H1 (cell line): ENCODE data around the gene CFAP97. TPM values are rescaled to one million over a fixed set of nuclear protein-coding genes. Genes with fewer than 3 reads are reported as not detected.

ENCODE experiments used
- CTCF ChIA-PET: fragments of 300-600 bp; sonication (Branson Sonifier 250); formaldehyde crosslinking; loops from one replicate; lab custom pipeline; 2021; ENCODE audit not compliant: partially characterized antibody; lab: Charles Lee
- POLR2A ChIA-PET: fragments of 300-600 bp; sonication (Branson Sonifier 250); formaldehyde crosslinking; loops from one replicate; lab custom pipeline; 2021; ENCODE audit warnings: inconsistent platforms; ENCODE audit not compliant: partially characterized antibody; lab: Charles Lee
- DNase-seq, 2 experiments: peaks; one replicate each; pipeline versions ENCODE4 v3.0.0 to v3.0.0-alpha.2; 2010 to 2022; ENCODE audit warnings: low spot score in 2 of 2, low read depth in 1 of 2, mixed read lengths in 1 of 2
- FAIRE-seq: peaks from 2 replicates; lab custom pipeline; 2011; peaks lifted over from hg19 to GRCh38; lab: Jason Lieb, UNC
- H2AFZ ChIP-seq: 2 replicates; pipeline ENCODE4 v1.8.1; 2012; ENCODE audit warnings: low read length, inconsistent platforms
- H2AK5ac ChIP-seq: 2 replicates; pipeline ENCODE4 v1.6.1; 2013; ENCODE audit warnings: low read depth, low read length
- H2BK120ac ChIP-seq: replicated peaks from 2 replicates; pipeline ENCODE3; 2013; ENCODE audit warnings: low read depth, low read length, inconsistent platforms
- H2BK12ac ChIP-seq: 2 replicates; pipeline ENCODE4 v1.6.1; 2013; ENCODE audit warnings: low read depth, low read length
- H2BK15ac ChIP-seq: 2 replicates; pipeline ENCODE4 v1.6.1; 2013; ENCODE audit warnings: low read length
- H2BK20ac ChIP-seq: 2 replicates; pipeline ENCODE4 v1.6.1; 2013; ENCODE audit warnings: low read length
- H2BK5ac ChIP-seq: 2 replicates; pipeline ENCODE4 v1.6.1; 2013; ENCODE audit warnings: low read depth, low read length
- H3K14ac ChIP-seq: 2 replicates; pipeline ENCODE4 v1.6.1; 2013; ENCODE audit warnings: inconsistent platforms; ENCODE audit not compliant: insufficient read length
- H3K18ac ChIP-seq: 2 replicates; pipeline ENCODE4 v1.6.1; 2013; ENCODE audit warnings: low read length; ENCODE audit errors: extremely low read depth
- H3K23ac ChIP-seq: 2 replicates; pipeline ENCODE4 v1.6.1; 2013; ENCODE audit warnings: inconsistent platforms; ENCODE audit not compliant: insufficient read length
- H3K23me2 ChIP-seq: 2 replicates; pipeline ENCODE4 v1.6.1; 2013; ENCODE audit warnings: low read depth, low read length
- H3K27ac ChIP-seq: 2 replicates; pipeline ENCODE4 v1.6.1; 2011; ENCODE audit warnings: low read depth, low read length, inconsistent platforms
- H3K27me3 ChIP-seq, 4 experiments: replicated peaks in 1 of 4; 1 replicate in 1 of 4; 2 replicates in 3 of 4; pipeline versions ENCODE4 v1.6.1 to v1.8.1; 2011 to 2013; ENCODE audit warnings: low read length in 3 of 4, mild to moderate bottlenecking in 3 of 4, inconsistent platforms in 2 of 4, mixed read lengths in 2 of 4, moderate library complexity in 1 of 4; ENCODE audit not compliant: control insufficient read depth in 3 of 4, insufficient read depth in 3 of 4; ENCODE audit errors: extremely low read depth in 1 of 4
- H3K36me3 ChIP-seq, 4 experiments: 2 replicates each; pipeline versions ENCODE4 v1.6.1 to v1.8.1; 2011 to 2013; ENCODE audit warnings: mild to moderate bottlenecking in 4 of 4, low read length in 3 of 4, moderate library complexity in 2 of 4, control low read depth in 1 of 4, inconsistent platforms in 1 of 4; ENCODE audit not compliant: insufficient read depth in 4 of 4, control insufficient read depth in 2 of 4
- H3K4ac ChIP-seq: replicated peaks from 2 replicates; pipeline ENCODE3; 2013; ENCODE audit warnings: low read length, low read depth, mixed read lengths, inconsistent platforms; ENCODE audit not compliant: insufficient read length
- H3K4me1 ChIP-seq, 4 experiments: replicated peaks in 1 of 4; 1 replicate in 1 of 4; 2 replicates in 3 of 4; pipeline versions ENCODE4 v1.6.1 to v1.8.1; 2011 to 2013; ENCODE audit warnings: low read length in 3 of 4, inconsistent platforms in 2 of 4, mixed read lengths in 1 of 4; ENCODE audit not compliant: insufficient read depth in 4 of 4, control insufficient read depth in 3 of 4
- H3K4me2 ChIP-seq, 2 experiments: 2 replicates each; pipeline versions ENCODE4 v1.6.1 to v1.8.1; 2011 to 2013; ENCODE audit warnings: low read depth in 2 of 2, low read length in 2 of 2, control low read depth in 1 of 2, inconsistent platforms in 1 of 2, mild to moderate bottlenecking in 1 of 2; ENCODE audit not compliant: insufficient read depth in 1 of 2
- H3K4me3 ChIP-seq, 4 experiments: fragments of 200-600, 300-600 bp in 1 of 4; sonication (generic), shearing (Covaris generic), sonication (Bioruptor Twin) in 1 of 4; 2 replicates each; pipeline versions ENCODE4 v1.5.1 to v1.8.1; 2011 to 2016; ENCODE audit warnings: low read length in 4 of 4, low read depth in 3 of 4, control low read depth in 2 of 4, inconsistent platforms in 2 of 4, mild to moderate bottlenecking in 2 of 4, mixed read lengths in 1 of 4, moderate library complexity in 1 of 4; ENCODE audit not compliant: insufficient read depth in 2 of 4; ENCODE audit errors: extremely low read depth in 1 of 4
- H3K56ac ChIP-seq: replicated peaks from 2 replicates; pipeline ENCODE3; 2013; ENCODE audit warnings: low read depth, mild to moderate bottlenecking, mixed read lengths, low read length, inconsistent platforms; ENCODE audit not compliant: insufficient read length
- H3K79me1 ChIP-seq: 2 replicates; pipeline ENCODE4 v1.6.1; 2013; ENCODE audit warnings: low read depth, low read length, control low read depth
- H3K79me2 ChIP-seq, 2 experiments: 2 replicates each; pipeline versions ENCODE4 v1.6.1 to v1.8.1; 2012 to 2013; ENCODE audit warnings: low read length in 2 of 2, mild to moderate bottlenecking in 2 of 2, inconsistent platforms in 1 of 2; ENCODE audit not compliant: insufficient read depth in 2 of 2, control insufficient read depth in 1 of 2
- H3K9ac ChIP-seq, 4 experiments: replicated peaks in 1 of 4; 1 replicate in 1 of 4; 2 replicates in 3 of 4; pipeline versions ENCODE4 v1.6.1 to v1.8.1; 2011 to 2013; ENCODE audit warnings: low read depth in 3 of 4, low read length in 3 of 4, control low read depth in 2 of 4, mild to moderate bottlenecking in 2 of 4, moderate library complexity in 2 of 4, inconsistent platforms in 1 of 4; ENCODE audit errors: extremely low read depth in 1 of 4
- H3K9me3 ChIP-seq, 2 experiments: 2 replicates each; pipeline versions ENCODE4 v1.6.1 to v1.8.1; 2012 to 2013; ENCODE audit warnings: mild to moderate bottlenecking in 2 of 2, moderate library complexity in 2 of 2, control low read depth in 1 of 2, inconsistent platforms in 1 of 2, low read depth in 1 of 2, low read length in 1 of 2, mixed read lengths in 1 of 2; ENCODE audit not compliant: insufficient read depth in 2 of 2
- H4K20me1 ChIP-seq, 2 experiments: replicated peaks in 1 of 2; 2 replicates each; pipeline versions ENCODE3 to v1.8.1; 2011 to 2013; ENCODE audit warnings: inconsistent platforms in 2 of 2, low read length in 2 of 2, mild to moderate bottlenecking in 1 of 2; ENCODE audit not compliant: insufficient read depth in 2 of 2, control insufficient read depth in 1 of 2
- H4K5ac ChIP-seq: 2 replicates; pipeline ENCODE4 v1.6.1; 2013; ENCODE audit warnings: low read length, low read depth, mixed read lengths, inconsistent platforms; ENCODE audit not compliant: insufficient read length
- H4K8ac ChIP-seq: 2 replicates; pipeline ENCODE4 v1.8.0; 2013; ENCODE audit warnings: mild to moderate bottlenecking, moderate library complexity, low read length, inconsistent platforms; ENCODE audit not compliant: insufficient read depth; ENCODE audit errors: extremely low read depth
- H4K91ac ChIP-seq: replicated peaks from 2 replicates; pipeline ENCODE3; 2013; ENCODE audit warnings: low read length, mixed read lengths, inconsistent platforms; ENCODE audit not compliant: insufficient read length
- CHD2 ChIP-seq: IDR thresholded peaks from 2 replicates; pipeline ENCODE4 v1.6.1; 2012; ENCODE audit warnings: low read length, improper control_type of control experiment
- CTCF ChIP-seq, 3 experiments: IDR thresholded peaks; 1 replicate in 2 of 3; 2 replicates in 1 of 3; pipeline versions ENCODE4 v1.5.1 to v1.6.1; 2011; ENCODE audit warnings: low read length in 3 of 3, mild to moderate bottlenecking in 3 of 3, inconsistent platforms in 2 of 3, low read depth in 1 of 3, moderate library complexity in 1 of 3; ENCODE audit not compliant: insufficient read depth in 1 of 3; ENCODE audit errors: control extremely low read depth in 1 of 3
- EP300 ChIP-seq, 2 experiments: IDR thresholded peaks; 1 replicate in 1 of 2; 2 replicates in 1 of 2; pipeline ENCODE4 v1.6.1; 2011 to 2012; ENCODE audit warnings: low read depth in 2 of 2, low read length in 2 of 2, mild to moderate bottlenecking in 2 of 2, borderline replicate concordance in 1 of 2, inconsistent platforms in 1 of 2, moderate library complexity in 1 of 2
- FOSL1 ChIP-seq: IDR thresholded peaks from 2 replicates; pipeline ENCODE4 v1.6.1; 2011; ENCODE audit warnings: mild to moderate bottlenecking, low read depth, low read length, moderate library complexity; ENCODE audit not compliant: insufficient read depth
- JUND ChIP-seq: IDR thresholded peaks from 2 replicates; pipeline ENCODE4 v1.6.1; 2011; ENCODE audit warnings: mild to moderate bottlenecking, improper control_type of control experiment, low read length
- MAFK ChIP-seq: IDR thresholded peaks from 2 replicates; pipeline ENCODE4 v1.6.1; 2012; ENCODE audit warnings: low read depth, mild to moderate bottlenecking, improper control_type of control experiment, low read length
- MAX ChIP-seq: IDR thresholded peaks from 2 replicates; pipeline ENCODE4 v1.6.1; 2012; ENCODE audit warnings: inconsistent platforms
- NRF1 ChIP-seq: IDR thresholded peaks from 2 replicates; pipeline ENCODE4 v1.6.1; 2011; ENCODE audit warnings: mild to moderate bottlenecking, low read depth, low read length, improper control_type of control experiment
- POLR2A ChIP-seq, 2 experiments: IDR thresholded peaks; 1 replicate in 1 of 2; 2 replicates in 1 of 2; pipeline ENCODE4 v1.6.1; 2011; ENCODE audit warnings: low read depth in 2 of 2, low read length in 2 of 2, mild to moderate bottlenecking in 2 of 2; ENCODE audit errors: control extremely low read depth in 1 of 2
- POU5F1 ChIP-seq: IDR thresholded peaks from 2 replicates; pipeline ENCODE4 v1.6.1; 2011; ENCODE audit warnings: low read depth, mild to moderate bottlenecking, low read length, moderate library complexity
- RXRA ChIP-seq: IDR thresholded peaks from 2 replicates; pipeline ENCODE4 v1.6.1; 2011; ENCODE audit warnings: low read depth, mild to moderate bottlenecking, low read length, moderate library complexity; ENCODE audit not compliant: insufficient read depth
- SP2 ChIP-seq: IDR thresholded peaks from 2 replicates; pipeline ENCODE4 v1.6.1; 2012; ENCODE audit warnings: mild to moderate bottlenecking, low read length, inconsistent platforms
- WGBS, 2 experiments: shearing (Covaris generic) in 1 of 2; methylation state at CpG; one replicate each; pipeline versions ENCODE4 v1.1.6 to v1.1.7; 2013 to 2015; ENCODE audit warnings: low lambda C conversion rate in 2 of 2, mixed read lengths in 2 of 2, inconsistent platforms in 1 of 2, low coverage in 1 of 2, missing lambda C conversion rate in 1 of 2; ENCODE audit not compliant: insufficient replicate concordance in 2 of 2, insufficient coverage in 1 of 2, insufficient read length in 1 of 2; ENCODE audit errors: extremely low coverage in 1 of 2, missing lambda C conversion rate in 1 of 2; 5-methylcytosine and 5-hydroxymethylcytosine counted together
- polyA plus RNA-seq, 7 experiments: library from polyadenylated mRNA; depleted of rRNA in 3 of 7; stranded (reverse) in 5 of 7; unstranded in 2 of 7; fragments of >200 nt in 5 of 7; fragments of 200-250 nt in 2 of 7; gene quantifications; 1 replicate in 5 of 7; 2 replicates in 1 of 7; 4 replicates in 1 of 7; pipeline versions ENCODE4 v1.2.1 to v1.2.3, GENCODE V29; 2011 to 2013; ENCODE audit warnings: missing spikeins in 2 of 7, mixed read lengths in 2 of 7
- total RNA-seq: library from RNA; stranded (reverse); fragmentation: NEBNext Ultra II Directional; extraction: Animal tissue kit (Norgen Biotek cat#: 25700); gene quantifications from 2 replicates; pipeline ENCODE4 v1.2.1, GENCODE V29; 2021

The CFAP97 gene
- total and polyA plus RNA-seq, 2 of the 8 experiments (the other 6 are each of a cell fraction or from before 2014, with no cell fraction given): 9.2 to 40.4 TPM

DNA sequence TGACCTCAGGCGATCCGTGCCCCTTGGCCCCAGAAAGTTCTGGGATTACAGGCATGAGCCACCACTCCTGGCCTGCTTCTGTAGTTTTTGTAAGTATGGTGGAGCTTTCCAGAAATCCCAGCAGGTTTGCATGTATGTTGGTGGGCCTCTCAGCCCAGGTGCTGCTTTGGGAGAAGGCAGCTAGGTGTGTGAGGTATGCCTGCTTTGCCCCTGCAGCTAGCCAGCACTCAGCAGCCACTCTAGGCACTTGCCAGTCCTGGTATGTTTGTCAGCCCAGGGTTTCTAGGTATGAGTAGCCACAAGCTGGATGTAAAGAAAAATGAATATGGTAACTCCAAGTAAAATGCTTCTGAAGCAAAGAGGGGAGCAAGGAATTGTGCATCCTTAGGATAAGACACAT is 14.5 kb upstream of the CFAP97 start:
- no peak overlapping the region for H4K5ac ChIP-seq
- no peak overlapping the region for H2BK12ac ChIP-seq
- H3K23me2 ChIP-seq: no peaks in the 10 kb centered on the region
- H4K91ac ChIP-seq: no peak overlapping the region
- H3K4me2 ChIP-seq: no peak overlapping the region
- POLR2A ChIA-PET: no interaction called here
- no peak overlapping the region for H3K4ac ChIP-seq
- H4K20me1 ChIP-seq: peaks cover 4 to 7% of the 10 kb centered on the region in 2 experiments
- 93% methylated on average over 2 of the region's 2 CpGs; no CpG with 5 or more reads in 1 of the 2 experiments for WGBS, 2 experiments
- H3K9me3 ChIP-seq: no peaks in the 10 kb centered on the region
- no peak overlapping the region for H3K9ac ChIP-seq
- no peak overlapping the region for H4K8ac ChIP-seq
- no peak for FAIRE-seq
- no peak overlapping the region for H2BK5ac ChIP-seq
- no peak overlapping the region for H3K27ac ChIP-seq
- H2AK5ac ChIP-seq: no peak overlapping the region
- peaks cover 0 to 17% (median 10%) of the 10 kb centered on the region in 4 experiments; a peak in 5 of 7 replicates for H3K4me1 ChIP-seq
- no peak overlapping the region for H2BK120ac ChIP-seq
- no peak overlapping the region for H3K4me3 ChIP-seq
- no peak overlapping the region for H3K23ac ChIP-seq
- CTCF ChIA-PET: no interaction called here
- no peaks in the 10 kb centered on the region for H3K36me3 ChIP-seq
- H3K79me2 ChIP-seq: peaks cover 3 to 65% of the 10 kb centered on the region in 2 experiments; a peak in 3 of 4 replicates
- no peak for DNase-seq
- peaks cover 3% of the 10 kb centered on the region for H3K79me1 ChIP-seq
- no peak overlapping the region for H2BK20ac ChIP-seq
- H2AFZ ChIP-seq: no peak overlapping the region
- no peak overlapping the region for H3K18ac ChIP-seq
- H3K56ac ChIP-seq: no peak overlapping the region
- H2BK15ac ChIP-seq: no peak overlapping the region
- H3K14ac ChIP-seq: no peak overlapping the region
- no peaks in the 10 kb centered on the region for H3K27me3 ChIP-seq
- no peak for TF ChIP-seq NRF1
- no peak for TF ChIP-seq POU5F1
- TF ChIP-seq FOSL1: no peak
- no peak for TF ChIP-seq MAX
- no peak for TF ChIP-seq EP300 (IDR thresholded peaks at IDR 0.05; ENCODE audit: borderline replicate concordance in 1 of 2, low read depth in 2 of 2, low read length in 2 of 2)
- no peak for TF ChIP-seq JUND
- no peak for TF ChIP-seq MAFK
- no peak for TF ChIP-seq CTCF (IDR thresholded peaks at IDR 0.05; ENCODE audit: control extremely low read depth in 1 of 3, insufficient read depth in 1 of 3, low read depth in 1 of 3, low read length in 3 of 3)
- no peak for TF ChIP-seq CHD2
- no peak for TF ChIP-seq SP2
- no peak for TF ChIP-seq POLR2A (IDR thresholded peaks at IDR 0.05; ENCODE audit: control extremely low read depth in 1 of 2, low read depth in 2 of 2, low read length in 2 of 2)
- no peak for TF ChIP-seq RXRA
